ENCODE measurements around the gene ADIG.

ADIG gene

DNA sequence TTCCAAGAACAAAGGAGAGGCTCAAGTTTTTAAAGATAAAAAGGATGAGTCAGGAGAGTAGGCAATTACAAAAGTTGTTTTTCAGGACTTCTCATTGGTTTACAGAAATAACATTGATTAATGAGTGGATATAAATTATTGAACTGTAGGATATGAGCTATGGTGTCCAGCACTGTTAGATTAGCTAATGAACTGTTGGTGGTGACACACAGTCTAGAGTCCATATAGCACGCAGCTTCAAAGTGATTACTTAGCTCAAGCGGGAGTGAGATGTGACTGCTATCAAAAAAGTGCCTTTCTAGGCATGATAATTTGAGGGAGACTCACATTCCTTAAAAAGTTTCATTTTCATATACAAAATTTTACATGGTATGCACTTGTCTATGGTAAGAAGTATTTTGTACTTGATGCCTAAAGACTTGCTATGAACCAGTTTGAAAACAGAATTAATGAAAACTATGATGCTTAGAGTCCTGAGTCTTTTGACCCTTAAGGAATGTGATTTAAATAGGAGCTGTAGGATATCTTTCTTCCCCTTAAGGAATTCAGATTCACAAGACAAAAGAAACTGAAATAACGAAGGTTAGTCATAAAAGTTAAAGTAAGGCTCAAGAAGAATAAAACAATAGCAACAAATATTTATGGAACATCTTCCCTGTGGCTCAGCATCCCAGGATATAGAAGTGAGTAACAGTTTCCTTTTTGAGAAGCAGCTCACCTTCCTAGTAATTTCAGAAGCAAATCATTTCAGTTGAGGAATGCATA lies 22.2 kb upstream of the ADIG start:
- no peaks in the 10 kb centered on the region for H3K9me3 ChIP-seq (ENCODE audit: control insufficient read depth, insufficient read depth, low read length)
- H3K9ac ChIP-seq (ENCODE audit: low read depth, low read length), result no peak overlapping the region
- 0 out of 2 replicates have a peak, but pooled peaks cover 11% of the 10 kb centered on the region for H3K36me3 ChIP-seq (ENCODE audit: insufficient read depth, low read length)
- peaks cover 17% of the 10 kb centered on the region for H3K4me1 ChIP-seq (ENCODE audit: insufficient read depth, low read length)

DNA sequence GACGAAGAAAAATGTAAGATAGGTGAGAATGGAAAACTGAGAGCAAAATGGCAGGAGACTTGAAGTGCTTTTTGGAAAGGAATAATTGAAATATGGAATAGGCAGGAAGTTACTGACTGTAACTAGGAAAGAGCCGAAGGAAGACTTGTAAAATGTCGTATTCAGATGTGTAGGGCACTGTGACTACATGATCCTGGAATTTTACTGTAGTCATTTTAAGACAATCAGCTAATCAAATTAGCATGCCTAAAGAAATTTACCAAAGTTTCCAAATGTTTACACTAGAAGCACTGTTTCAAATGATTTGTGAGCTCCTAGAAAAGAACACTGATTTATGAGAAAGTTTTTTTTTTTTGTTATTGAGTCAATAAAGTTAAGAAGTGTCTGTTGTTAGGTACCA lies 21.2 kb upstream of the ADIG start:
- peaks cover 17% of the 10 kb centered on the region for H3K4me1 ChIP-seq (ENCODE audit: insufficient read depth, low read length)
- H3K9ac ChIP-seq (ENCODE audit: low read depth, low read length), result no peak overlapping the region
- H3K9me3 ChIP-seq (ENCODE audit: control insufficient read depth, insufficient read depth, low read length), result no peaks in the 10 kb centered on the region
- H3K36me3 ChIP-seq (ENCODE audit: insufficient read depth, low read length), result 0 out of 2 replicates have a peak, but pooled peaks cover 11% of the 10 kb centered on the region

DNA sequence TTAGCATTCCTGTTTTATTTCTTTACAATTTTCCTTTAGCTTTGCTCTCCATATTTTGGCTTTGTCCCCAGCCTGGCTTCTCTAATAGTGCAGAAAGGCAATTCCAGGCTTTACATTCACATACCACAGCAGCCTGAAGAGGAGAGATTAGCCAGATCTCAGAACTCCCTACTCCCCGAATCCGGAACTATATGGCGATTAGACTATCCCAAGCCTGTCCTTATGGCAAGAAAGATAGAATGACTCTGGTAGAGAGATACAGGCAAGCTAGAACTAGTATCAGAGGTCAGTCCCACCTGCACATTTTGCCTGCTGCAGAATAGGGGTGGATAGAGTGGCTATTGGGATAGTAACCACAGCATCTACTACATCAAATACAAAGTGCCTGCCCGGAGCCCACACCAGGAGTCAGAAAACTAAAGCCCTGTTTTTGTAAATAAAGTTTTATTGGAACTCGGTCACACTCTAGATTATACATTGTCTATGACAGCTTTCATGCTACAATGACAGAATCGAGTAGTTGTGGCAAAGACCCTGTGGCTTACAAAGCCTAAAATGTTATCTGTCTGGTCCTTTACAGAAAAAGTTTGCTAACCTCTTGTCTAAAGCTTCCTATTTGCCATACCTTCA lies 17.1 kb upstream of the ADIG start:
- H3K4me1 ChIP-seq (ENCODE audit: insufficient read depth, low read length), result peaks cover 9% of the 10 kb centered on the region; the same call in 1 of the 2 replicates
- H3K9ac ChIP-seq (ENCODE audit: low read depth, low read length), result no peak overlapping the region
- H3K9me3 ChIP-seq (ENCODE audit: control insufficient read depth, insufficient read depth, low read length), result no peaks in the 10 kb centered on the region
- peaks cover 23% of the 10 kb centered on the region; the same call in 1 of the 2 replicates for H3K36me3 ChIP-seq (ENCODE audit: insufficient read depth, low read length)

GRCh38 chr20:38564680-38565079 lies 16.3 kb upstream of the ADIG start:
- Histone ChIP-seq H3K4me1 (ENCODE audit: insufficient read depth, low read length) (peaks cover 9% of the 10 kb centered on the region; the same call in 1 of the 2 replicates), H3K9me3 (ENCODE audit: control insufficient read depth, insufficient read depth, low read length) (no peaks in the 10 kb centered on the region), H3K9ac (ENCODE audit: low read depth, low read length) (no peak overlapping the region), H3K36me3 (ENCODE audit: insufficient read depth, low read length) (peaks cover 21% of the 10 kb centered on the region)

DNA sequence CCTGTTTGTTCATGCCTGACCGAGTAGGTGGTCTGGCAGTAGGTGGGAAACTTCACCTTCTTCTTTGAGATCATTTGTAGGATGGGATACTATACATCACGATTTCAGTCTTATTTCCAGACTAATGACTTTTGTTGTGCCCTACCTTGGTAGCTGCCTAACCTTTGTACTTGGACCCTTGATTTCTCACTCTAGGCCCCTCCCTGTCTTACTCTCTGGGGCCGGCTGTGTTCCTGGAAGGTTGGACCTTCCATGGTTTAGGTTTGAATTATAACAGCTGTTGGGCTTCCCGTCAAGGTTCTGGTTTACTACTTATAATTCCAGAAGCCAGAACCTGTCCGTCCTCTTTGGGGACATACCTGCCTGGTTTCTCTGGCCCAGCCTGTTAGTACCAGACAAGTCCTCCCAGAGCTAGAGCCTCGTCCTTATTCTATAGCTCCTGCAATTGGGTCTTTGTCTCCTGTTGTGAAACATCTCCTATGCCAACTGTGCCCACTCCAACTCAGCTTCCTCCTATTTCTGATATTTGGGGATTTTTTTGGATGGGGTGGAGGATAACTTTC lies 14.9 kb upstream of the ADIG start:
- Histone ChIP-seq H3K4me1 (ENCODE audit: insufficient read depth, low read length) (no peaks in the 10 kb centered on the region), H3K9ac (ENCODE audit: low read depth, low read length) (no peak overlapping the region), H3K36me3 (ENCODE audit: insufficient read depth, low read length) (peaks cover 18% of the 10 kb centered on the region), H3K9me3 (ENCODE audit: control insufficient read depth, insufficient read depth, low read length) (no peaks in the 10 kb centered on the region)

- Histone ChIP-seq H3K9ac (ENCODE audit: low read depth, low read length) (no peak overlapping the region), H3K4me1 (ENCODE audit: insufficient read depth, low read length) (no peaks in the 10 kb centered on the region), H3K36me3 (ENCODE audit: insufficient read depth, low read length) (peaks cover 18% of the 10 kb centered on the region), H3K9me3 (ENCODE audit: control insufficient read depth, insufficient read depth, low read length) (no peaks in the 10 kb centered on the region)
Observed at GRCh38 chr20:38569747-38570525, 11.1 kb upstream of the ADIG start.

- Histone ChIP-seq H3K36me3 (ENCODE audit: insufficient read depth, low read length) (peaks cover 11% of the 10 kb centered on the region), H3K9ac (ENCODE audit: low read depth, low read length) (no peak overlapping the region), H3K9me3 (ENCODE audit: control insufficient read depth, insufficient read depth, low read length) (no peaks in the 10 kb centered on the region), H3K4me1 (ENCODE audit: insufficient read depth, low read length) (no peaks in the 10 kb centered on the region; the same call in 1 of the 2 replicates)
Observed at GRCh38 chr20:38573413-38573812, 7.6 kb upstream of the ADIG start.

- Histone ChIP-seq H3K36me3 (ENCODE audit: insufficient read depth, low read length) (no peaks in the 10 kb centered on the region; the same call in none of the 2 replicates), H3K9me3 (ENCODE audit: control insufficient read depth, insufficient read depth, low read length) (no peaks in the 10 kb centered on the region), H3K9ac (ENCODE audit: low read depth, low read length) (no peak overlapping the region), H3K4me1 (ENCODE audit: insufficient read depth, low read length) (peaks cover 13% of the 10 kb centered on the region; the same call in 1 of the 2 replicates)
Observed at GRCh38 chr20:38579219-38579910, 1.6 kb upstream of the ADIG start.

- Histone ChIP-seq H3K36me3 (ENCODE audit: insufficient read depth, low read length) (no peaks in the 10 kb centered on the region; the same call in none of the 2 replicates), H3K9ac (ENCODE audit: low read depth, low read length) (no peak overlapping the region), H3K4me1 (ENCODE audit: insufficient read depth, low read length) (peaks cover 13% of the 10 kb centered on the region; the same call in 1 of the 2 replicates), H3K9me3 (ENCODE audit: control insufficient read depth, insufficient read depth, low read length) (no peaks in the 10 kb centered on the region)
Observed at GRCh38 chr20:38579921-38580320, 1.1 kb upstream of the ADIG start.

DNA sequence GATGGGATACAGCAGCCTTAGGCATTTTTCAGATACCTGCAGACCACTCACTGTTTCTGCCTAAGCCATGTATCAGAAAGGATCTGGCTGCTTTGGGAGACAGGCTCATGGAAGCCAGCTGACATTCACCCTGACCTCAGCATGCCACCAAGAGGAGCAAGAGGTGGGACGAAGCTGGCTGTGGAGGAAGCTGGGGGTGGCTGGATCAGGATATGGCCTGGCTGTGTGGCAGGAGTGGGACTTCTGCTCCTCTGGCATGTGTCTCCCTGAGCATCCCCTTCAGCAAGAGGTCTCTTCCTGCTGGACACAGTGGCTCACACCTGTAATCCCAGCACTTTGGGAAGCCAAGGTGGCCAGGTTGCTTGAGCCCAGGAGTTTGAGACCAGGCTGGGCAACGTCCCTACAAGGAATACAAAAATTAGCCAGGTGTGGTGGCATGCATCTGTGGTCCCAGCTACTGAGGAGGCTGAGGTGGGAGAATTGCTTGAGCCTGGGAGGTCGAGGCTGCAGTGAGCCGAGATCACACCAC lies 897 bp downstream of the ADIG start:
- Histone ChIP-seq H3K9ac (ENCODE audit: low read depth, low read length) (no peak overlapping the region), H3K36me3 (ENCODE audit: insufficient read depth, low read length) (no peaks in the 10 kb centered on the region; the same call in 1 of the 2 replicates), H3K4me1 (ENCODE audit: insufficient read depth, low read length) (peaks cover 13% of the 10 kb centered on the region; the same call in 1 of the 2 replicates), H3K9me3 (ENCODE audit: control insufficient read depth, insufficient read depth, low read length) (no peaks in the 10 kb centered on the region)

GRCh38 chr20:38583306-38583705 lies 2.3 kb downstream of the ADIG start:
- H3K9ac ChIP-seq (ENCODE audit: low read depth, low read length), result no peak overlapping the region
- H3K36me3 ChIP-seq (ENCODE audit: insufficient read depth, low read length), result no peaks in the 10 kb centered on the region
- H3K4me1 ChIP-seq (ENCODE audit: insufficient read depth, low read length), result peaks cover 13% of the 10 kb centered on the region; the same call in 1 of the 2 replicates
- no peaks in the 10 kb centered on the region for H3K9me3 ChIP-seq (ENCODE audit: control insufficient read depth, insufficient read depth, low read length)

DNA sequence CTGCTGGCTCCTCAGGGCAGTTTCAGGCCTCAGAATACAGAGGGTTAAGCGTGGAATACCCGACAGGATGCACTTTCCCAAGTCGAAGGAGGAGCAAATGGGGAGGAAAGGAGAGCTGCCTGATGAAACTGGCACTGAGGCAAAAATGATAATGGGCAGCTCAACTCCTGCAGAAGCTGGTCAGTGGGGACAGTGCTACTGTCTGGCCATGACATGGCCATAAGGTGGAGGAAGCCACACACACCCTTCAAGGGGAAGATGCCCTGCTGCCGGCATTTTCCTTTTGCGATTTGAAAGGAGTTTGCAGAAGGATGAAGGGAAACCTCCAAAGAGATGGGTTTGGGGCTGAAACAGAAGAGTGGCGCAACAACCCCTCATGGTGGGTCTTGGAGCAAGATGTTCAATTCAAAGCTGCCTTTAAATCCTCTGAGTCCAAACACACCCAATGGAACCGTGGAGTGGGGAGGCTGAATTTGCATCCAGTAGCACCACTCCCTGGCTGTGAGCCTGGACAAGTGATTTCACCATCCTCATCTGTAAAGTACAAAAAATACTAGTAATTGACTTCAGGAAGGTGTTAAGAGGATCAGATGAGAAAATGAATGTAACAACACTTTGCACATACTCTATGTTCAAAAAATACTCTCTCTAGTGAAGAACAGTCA lies 3.2 kb downstream of the ADIG start:
- Histone ChIP-seq H3K9ac (ENCODE audit: low read depth, low read length) (no peak overlapping the region), H3K9me3 (ENCODE audit: control insufficient read depth, insufficient read depth, low read length) (no peaks in the 10 kb centered on the region), H3K4me1 (ENCODE audit: insufficient read depth, low read length) (peaks cover 13% of the 10 kb centered on the region; the same call in 1 of the 2 replicates), H3K36me3 (ENCODE audit: insufficient read depth, low read length) (no peaks in the 10 kb centered on the region)

All from ES-I3 (cell line).